ENCODE results near the gene KLHL33.
"Not testable (repeated sequence)": the region's sequence is repeated elsewhere in the genome, so short reads cannot be mapped to it uniquely, and the experiment has no call there.

The KLHL33 gene

GRCh38 chr14:20446889-20447288, 10.9 kb upstream of the KLHL33 start:
- no peak for DNase-seq

GRCh38 chr14:20443650-20444049, 7.7 kb upstream of the KLHL33 start:
- DNase-seq = not testable (repeated sequence)

GRCh38 chr14:20441461-20441860, 5.5 kb upstream of the KLHL33 start:
- no peak for DNase-seq

GRCh38 chr14:20440882-20441281, 4.9 kb upstream of the KLHL33 start:
- peak; percentile 17 for DNase-seq

GRCh38 chr14:20440465-20440864, 4.5 kb upstream of the KLHL33 start:
- no peak for DNase-seq

GRCh38 chr14:20438664-20439063, 2.7 kb upstream of the KLHL33 start:
- DNase-seq = no peak

- DNase-seq = no peak
These were observed 393 bp upstream of the KLHL33 start for GRCh38 chr14:20436363-20436755.

GRCh38 chr14:20434701-20435581, 1.0 kb downstream of the KLHL33 start:
- no peak for DNase-seq

GRCh38 chr14:20429801-20430669, 5.9 kb downstream of the KLHL33 start:
- no peak for DNase-seq

GRCh38 chr14:20428802-20429201, 7.2 kb downstream of the KLHL33 start:
- DNase-seq = no peak

- no peak for DNase-seq
These were observed 8.0 kb downstream of the KLHL33 start for GRCh38 chr14:20428010-20428365.

- DNase-seq = peak; percentile 60
These were observed 8.5 kb downstream of the KLHL33 start for GRCh38 chr14:20427231-20428009.

GRCh38 chr14:20424851-20425250, 11.1 kb downstream of the KLHL33 start:
- no peak for DNase-seq

GRCh38 chr14:20422886-20423285, 13.1 kb downstream of the KLHL33 start:
- DNase-seq = no peak

GRCh38 chr14:20421267-20421666, 14.7 kb downstream of the KLHL33 start:
- no peak for DNase-seq

- no peak for DNase-seq
These were observed 16.5 kb downstream of the KLHL33 start for GRCh38 chr14:20419419-20419818.

- DNase-seq = no peak
These were observed 17.5 kb downstream of the KLHL33 start for GRCh38 chr14:20418501-20418909.

- DNase-seq = peak; percentile 11
These were observed 18.4 kb downstream of the KLHL33 start for GRCh38 chr14:20417250-20418186.

- no peak for DNase-seq
These were observed 19.7 kb downstream of the KLHL33 start for GRCh38 chr14:20416223-20416622.

GRCh38 chr14:20415782-20416206, 20.2 kb downstream of the KLHL33 start:
- DNase-seq = peak; percentile 90

GRCh38 chr14:20413744-20414082, 22.3 kb downstream of the KLHL33 start:
- peak; percentile 51 for DNase-seq
